Measurements from ENCODE around the gene FGF9.

DNA sequence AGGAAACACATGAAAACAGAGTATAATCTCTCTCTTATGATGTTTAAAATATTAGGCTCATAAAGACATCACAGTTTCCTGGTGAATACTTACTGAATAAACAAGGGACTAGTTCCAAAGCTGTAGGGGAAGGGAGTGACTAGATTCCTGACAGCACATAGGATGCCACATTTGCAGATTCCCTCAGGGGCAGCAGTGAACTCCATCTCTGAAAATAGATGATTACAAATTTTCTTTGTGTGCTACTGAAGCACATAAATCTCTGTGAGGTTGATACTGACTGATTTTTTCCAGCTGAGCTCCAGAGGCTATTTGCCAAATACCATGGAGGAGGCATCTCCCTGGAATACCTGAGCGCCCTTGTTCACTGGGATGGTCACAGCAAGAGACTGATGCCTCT is 77.3 kb downstream of the FGF9 start:
- TF ChIP-seq, protein P1, sequence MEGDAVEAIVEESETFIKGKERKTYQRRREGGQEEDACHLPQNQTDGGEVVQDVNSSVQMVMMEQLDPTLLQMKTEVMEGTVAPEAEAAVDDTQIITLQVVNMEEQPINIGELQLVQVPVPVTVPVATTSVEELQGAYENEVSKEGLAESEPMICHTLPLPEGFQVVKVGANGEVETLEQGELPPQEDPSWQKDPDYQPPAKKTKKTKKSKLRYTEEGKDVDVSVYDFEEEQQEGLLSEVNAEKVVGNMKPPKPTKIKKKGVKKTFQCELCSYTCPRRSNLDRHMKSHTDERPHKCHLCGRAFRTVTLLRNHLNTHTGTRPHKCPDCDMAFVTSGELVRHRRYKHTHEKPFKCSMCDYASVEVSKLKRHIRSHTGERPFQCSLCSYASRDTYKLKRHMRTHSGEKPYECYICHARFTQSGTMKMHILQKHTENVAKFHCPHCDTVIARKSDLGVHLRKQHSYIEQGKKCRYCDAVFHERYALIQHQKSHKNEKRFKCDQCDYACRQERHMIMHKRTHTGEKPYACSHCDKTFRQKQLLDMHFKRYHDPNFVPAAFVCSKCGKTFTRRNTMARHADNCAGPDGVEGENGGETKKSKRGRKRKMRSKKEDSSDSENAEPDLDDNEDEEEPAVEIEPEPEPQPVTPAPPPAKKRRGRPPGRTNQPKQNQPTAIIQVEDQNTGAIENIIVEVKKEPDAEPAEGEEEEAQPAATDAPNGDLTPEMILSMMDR (conservative IDR thresholded peaks at IDR 0.05): no peak
- TF ChIP-seq ZFX (IDR thresholded peaks at IDR 0.05): no peak
